Thymus (tissue), 11 donors: Measurements from ENCODE around the gene CD22. TPM values are rescaled to one million over a fixed set of nuclear protein-coding genes. Genes with fewer than 3 reads are reported as not detected.

Source experiments
- DNase-seq, 9 donors: peaks; one replicate each; pipeline ENCODE4 v3.0.0-alpha.2; 2013; ENCODE audit warnings: low spot score in 9 of 9, low read depth in 6 of 9, missing footprints in 1 of 9
- H3K27ac ChIP-seq, 2 donors: one replicate each; pipeline ENCODE4 v1.5.1; 2013; ENCODE audit warnings: control low read depth in 1 of 2, low read depth in 1 of 2, low read length in 1 of 2, mild to moderate bottlenecking in 1 of 2, moderate library complexity in 1 of 2
- H3K27me3 ChIP-seq, 2 donors: one replicate each; pipeline ENCODE4 v1.5.1; 2013; ENCODE audit warnings: low read length in 1 of 2; ENCODE audit not compliant: control insufficient read depth in 2 of 2, insufficient read depth in 1 of 2
- H3K36me3 ChIP-seq, 2 donors: one replicate each; pipeline ENCODE4 v1.5.1; 2013; ENCODE audit warnings: low read length in 1 of 2, mild to moderate bottlenecking in 1 of 2, moderate library complexity in 1 of 2; ENCODE audit not compliant: control insufficient read depth in 2 of 2, insufficient read depth in 2 of 2
- H3K4me1 ChIP-seq, 2 donors: one replicate each; pipeline ENCODE4 v1.5.1; 2013; ENCODE audit warnings: low read length in 2 of 2; ENCODE audit not compliant: control insufficient read depth in 2 of 2, insufficient read depth in 2 of 2
- H3K4me3 ChIP-seq, 2 donors: one replicate each; pipeline ENCODE4 v1.5.1; 2013; ENCODE audit warnings: low read length in 2 of 2, control low read depth in 1 of 2, mild to moderate bottlenecking in 1 of 2
- H3K9me3 ChIP-seq, 2 donors: one replicate each; pipeline ENCODE4 v1.5.1; 2013; ENCODE audit warnings: low read length in 1 of 2, mild to moderate bottlenecking in 1 of 2; ENCODE audit not compliant: control insufficient read depth in 2 of 2, insufficient read depth in 1 of 2
- WGBS: extraction: QIAGEN DNeasy Blood & Tissue Kit; methylation state at CpG from one replicate; pipeline ENCODE4 v1.1.7; 2013; 5-methylcytosine and 5-hydroxymethylcytosine counted together
- polyA plus RNA-seq: library from polyadenylated mRNA; stranded (reverse); fragments of 200-250 nt; gene quantifications from one replicate; pipeline ENCODE4 v1.2.3, GENCODE V29; 2013
- total RNA-seq: library from RNA; stranded (reverse); fragments of 120-200 nt; gene quantifications from one replicate; pipeline ENCODE4 v1.2.4, GENCODE V29; 2013
- donor health status: healthy.

Gene CD22
- total and polyA plus RNA-seq, 2 donors: 1.7 to 12.3 TPM

- Histone ChIP-seq H3K4me3 (no peak overlapping the region), H3K27ac (no peak overlapping the region), H3K36me3 (no peaks in the 10 kb centered on the region), H3K4me1 (peaks cover 4 to 11% of the 10 kb centered on the region in 2 donors), H3K27me3 (no peaks in the 10 kb centered on the region), H3K9me3 (no peaks in the 10 kb centered on the region)
- WGBS: 93% methylated on average over 47 of the region's 47 CpGs
- DNase-seq: no peak
Observed at GRCh38 chr19:35309481-35310279, 19.3 kb upstream of the CD22 start.

DNA sequence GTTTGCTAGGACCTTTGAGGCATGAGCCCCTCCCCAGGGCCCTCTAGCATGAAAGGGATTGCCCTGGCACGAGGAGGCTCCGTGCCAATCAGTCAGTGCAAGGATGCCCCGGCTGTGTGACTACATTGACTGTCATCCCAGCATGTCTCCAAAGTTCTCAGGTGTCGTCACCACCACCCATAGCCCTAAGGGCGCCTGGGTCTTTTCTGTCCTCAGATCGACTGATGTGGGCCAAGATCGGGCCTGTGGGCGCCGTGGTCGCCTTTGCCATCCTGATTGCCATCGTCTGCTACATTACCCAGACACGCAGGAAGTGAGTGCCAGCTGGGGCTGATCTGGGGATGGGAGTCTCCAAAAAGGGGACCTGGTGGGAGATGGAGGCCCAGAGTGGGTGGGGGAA, 18.7 kb upstream of the CD22 start:
- Histone ChIP-seq H3K9me3 (no peaks in the 10 kb centered on the region), H3K4me3 (no peak overlapping the region), H3K36me3 (no peaks in the 10 kb centered on the region), H3K27me3 (no peaks in the 10 kb centered on the region), H3K4me1 (peaks cover 4 to 11% of the 10 kb centered on the region in 2 donors), H3K27ac (no peak overlapping the region)
- 21% methylated on average over 12 of the region's 12 CpGs for WGBS
- no peak for DNase-seq

- H3K4me1 ChIP-seq: peaks cover 4 to 11% of the 10 kb centered on the region in 2 donors
- WGBS: 96% methylated on average over 10 of the region's 10 CpGs
Observed at GRCh38 chr19:35310811-35311465, 18.0 kb upstream of the CD22 start.

GRCh38 chr19:35311901-35312665, 16.9 kb upstream of the CD22 start:
- Histone ChIP-seq H3K9me3 (no peaks in the 10 kb centered on the region), H3K27ac (no peak overlapping the region), H3K36me3 (no peaks in the 10 kb centered on the region), H3K4me3 (no peak overlapping the region), H3K4me1 (peaks cover 4 to 11% of the 10 kb centered on the region in 2 donors), H3K27me3 (no peaks in the 10 kb centered on the region)
- 88% methylated on average over 21 of the region's 21 CpGs for WGBS
- DNase-seq: no peak

More at GRCh38 chr19:35310811-35311465, 18.0 kb upstream of the CD22 start:
- no peak for DNase-seq
- no peaks in the 10 kb centered on the region for H3K36me3 ChIP-seq
- no peak overlapping the region for H3K4me3 ChIP-seq
- no peak overlapping the region for H3K27ac ChIP-seq
- H3K9me3 ChIP-seq: no peaks in the 10 kb centered on the region
- no peaks in the 10 kb centered on the region for H3K27me3 ChIP-seq

DNA sequence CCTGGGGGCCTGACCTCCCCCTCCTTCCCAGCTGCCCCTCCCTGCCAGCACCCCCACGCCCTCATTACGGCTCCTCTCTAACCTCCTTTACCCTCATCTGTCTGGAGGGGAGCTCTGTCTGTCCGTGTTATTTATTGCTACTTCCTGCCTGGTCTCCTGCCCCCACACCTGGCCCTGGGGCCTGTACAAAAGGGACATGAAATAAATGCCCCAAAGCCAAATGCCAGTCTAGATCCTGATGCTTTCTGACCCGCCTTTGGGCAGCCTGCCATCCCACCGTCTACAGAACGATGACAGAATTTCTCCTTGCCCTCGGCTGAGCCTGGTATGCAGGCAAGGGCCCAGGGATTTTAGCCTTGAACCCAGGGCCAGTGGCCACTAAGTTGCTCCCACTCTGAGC, 15.4 kb upstream of the CD22 start:
- H3K9me3 ChIP-seq: no peaks in the 10 kb centered on the region
- peaks cover 4 to 11% of the 10 kb centered on the region in 2 donors for H3K4me1 ChIP-seq
- H3K27ac ChIP-seq: no peak overlapping the region
- H3K36me3 ChIP-seq: no peaks in the 10 kb centered on the region
- no peak overlapping the region for H3K4me3 ChIP-seq
- no peaks in the 10 kb centered on the region for H3K27me3 ChIP-seq
- no peak for DNase-seq
- WGBS: 40% methylated on average over 7 of the region's 7 CpGs

- H3K27ac ChIP-seq: no peak overlapping the region
- DNase-seq: no peak
- no peaks in the 10 kb centered on the region for H3K9me3 ChIP-seq
- no peaks in the 10 kb centered on the region for H3K27me3 ChIP-seq
- no peaks in the 10 kb centered on the region for H3K36me3 ChIP-seq
- 90% methylated on average over 8 of the region's 8 CpGs for WGBS
- peaks cover 4 to 11% of the 10 kb centered on the region in 2 donors for H3K4me1 ChIP-seq
- no peak overlapping the region for H3K4me3 ChIP-seq
Observed at GRCh38 chr19:35314031-35314430, 15.0 kb upstream of the CD22 start.

GRCh38 chr19:35314858-35315470, 14.0 kb upstream of the CD22 start:
- 96% methylated on average over 10 of the region's 10 CpGs for WGBS
- Histone ChIP-seq H3K27ac (no peak overlapping the region), H3K36me3 (no peaks in the 10 kb centered on the region), H3K27me3 (no peaks in the 10 kb centered on the region), H3K9me3 (no peaks in the 10 kb centered on the region), H3K4me3 (no peak overlapping the region), H3K4me1 (peaks cover 4 to 10% of the 10 kb centered on the region in 2 donors)
- no peak for DNase-seq

DNA sequence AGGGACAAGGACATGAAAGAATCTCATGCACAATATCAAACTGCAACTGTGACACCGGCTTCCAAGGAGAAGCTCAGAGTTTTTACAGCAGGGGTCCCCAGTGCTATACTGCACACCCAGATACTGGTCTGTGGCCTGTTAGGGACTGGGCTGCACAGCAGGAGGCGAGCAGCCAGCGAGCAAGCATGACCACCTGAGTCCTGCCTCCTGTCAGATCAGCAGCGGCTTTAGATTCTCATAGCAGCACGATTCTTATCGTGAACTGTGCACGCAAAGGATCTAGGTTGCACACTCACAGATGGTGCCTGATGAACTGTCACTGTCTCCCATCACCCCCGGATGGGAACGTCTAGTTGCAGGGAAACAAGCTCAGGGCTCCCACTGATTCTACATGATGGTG, 13.1 kb upstream of the CD22 start:
- Histone ChIP-seq H3K4me1 (peaks cover 0 to 7% of the 10 kb centered on the region in 2 donors), H3K27me3 (no peaks in the 10 kb centered on the region), H3K4me3 (no peak overlapping the region), H3K27ac (no peak overlapping the region), H3K9me3 (no peaks in the 10 kb centered on the region), H3K36me3 (no peaks in the 10 kb centered on the region)
- no peak for DNase-seq
- WGBS: 93% methylated on average over 9 of the region's 9 CpGs
